Measurements from ENCODE around the gene ZG16B.

- TF ChIP-seq CTCF (IDR thresholded peaks at IDR 0.05; ENCODE audit: low read depth, low read length) (no peak), MYC (IDR thresholded peaks at IDR 0.05; ENCODE audit: low read depth, low read length) (no peak)
Measured at GRCh38 chr16:2826591-2827373, 3.3 kb upstream of the ZG16B start.
